Right ventricle myocardium superior (tissue), 1 donor: ENCODE data around the gene ECM2. TPM values are rescaled to one million over a fixed set of nuclear protein-coding genes. Genes with fewer than 3 reads are reported as not detected.

Experiments
- ATAC-seq: fragments of 200-7000 bp; cut with Tn5 transposase; one replicate; pipeline ENCODE4 v1.9.1; 2020; ENCODE audit warnings: mild to moderate bottlenecking; ENCODE audit not compliant: poor library complexity
- DNase-seq: peaks from one replicate; pipeline ENCODE4 v3.0.0-alpha.2; 2020
- intact Hi-C: fragments of 100-400 bp; cut with DNase I; formaldehyde crosslinking; loops from one replicate; pipeline ENCODE4 v1.11.2; 2022
- total RNA-seq: library from RNA; stranded (reverse); fragmentation: NEBNext Ultra II Directional; extraction: Animal tissue kit (Norgen Biotek cat#: 25700); gene quantifications from one replicate; pipeline ENCODE4 v1.2.1, GENCODE V29; 2021
- donor health status: DM: no; HTN: yes; CAD: no; lungs with severe emphysema.

ECM2 gene
- total RNA-seq, 1 donor from 2014 or later = 5.6 TPM

GRCh38 chr9:92530893-92531292 lies 4.9 kb downstream of the ECM2 start:
- ATAC-seq (no peak), DNase-seq (no peak)
- intact Hi-C loops = no loop called here

- intact Hi-C loops = no loop called here
- DNase-seq = no peak
- no peak for ATAC-seq
Observed at GRCh38 chr9:92529124-92529523, 6.7 kb downstream of the ECM2 start.

- peak; percentile 70 for ATAC-seq
- intact Hi-C loops = no loop called here
- no peak for DNase-seq
Observed at GRCh38 chr9:92528522-92528849, 7.3 kb downstream of the ECM2 start.

- no peak for DNase-seq
- ATAC-seq = peak; percentile 82
- intact Hi-C loops = no loop called here
Observed at GRCh38 chr9:92527832-92528521, 7.8 kb downstream of the ECM2 start.

- intact Hi-C loops = no loop called here
Observed at GRCh38 chr9:92527291-92527828, 8.4 kb downstream of the ECM2 start.

GRCh38 chr9:92525306-92525705 lies 10.5 kb downstream of the ECM2 start:
- intact Hi-C loops = no loop called here
- ATAC-seq = no peak

More at GRCh38 chr9:92527291-92527828, 8.4 kb downstream of the ECM2 start:
- DNase-seq = no peak
- no peak for ATAC-seq

GRCh38 chr9:92524881-92525280 lies 10.9 kb downstream of the ECM2 start:
- intact Hi-C loops = no loop called here
- no peak for ATAC-seq

More at GRCh38 chr9:92525306-92525705, 10.5 kb downstream of the ECM2 start:
- no peak for DNase-seq

GRCh38 chr9:92522983-92523970 lies 12.5 kb downstream of the ECM2 start:
- intact Hi-C loops = no loop called here
- DNase-seq = no peak
- no peak for ATAC-seq

More at GRCh38 chr9:92524881-92525280, 10.9 kb downstream of the ECM2 start:
- DNase-seq = no peak

- intact Hi-C loops = no loop called here
- ATAC-seq = no peak
- DNase-seq = no peak
Observed at GRCh38 chr9:92520837-92521236, 15.0 kb downstream of the ECM2 start.

- no peak for ATAC-seq
- DNase-seq = no peak
- intact Hi-C loops = no loop called here
Observed at GRCh38 chr9:92518199-92518598, 17.6 kb downstream of the ECM2 start.

- ATAC-seq (no peak), DNase-seq (no peak)
- intact Hi-C loops = no loop called here
Observed at GRCh38 chr9:92517046-92517445, 18.7 kb downstream of the ECM2 start.

- ATAC-seq (no peak), DNase-seq (no peak)
- intact Hi-C loops = no loop called here
Observed at GRCh38 chr9:92516521-92516920, 19.3 kb downstream of the ECM2 start.

- DNase-seq (no peak), ATAC-seq (no peak)
- intact Hi-C loops = no loop called here
Observed at GRCh38 chr9:92514635-92515034, 21.2 kb downstream of the ECM2 start.

GRCh38 chr9:92513349-92513748 lies 22.4 kb downstream of the ECM2 start:
- DNase-seq (no peak), ATAC-seq (peak; percentile 12)
- intact Hi-C loops = no loop called here

GRCh38 chr9:92512622-92513021 lies 23.2 kb downstream of the ECM2 start:
- DNase-seq = no peak
- no peak for ATAC-seq
- intact Hi-C loops = no loop called here

- DNase-seq (no peak), ATAC-seq (no peak)
- intact Hi-C loops = no loop called here
Observed at GRCh38 chr9:92510747-92511146, 25.0 kb downstream of the ECM2 start.

- DNase-seq = no peak
- ATAC-seq = no peak
- intact Hi-C loops = no loop called here
Observed at GRCh38 chr9:92509050-92509449, 26.7 kb downstream of the ECM2 start.

- intact Hi-C loops = no loop called here
- ATAC-seq (peak; percentile 18), DNase-seq (peak; percentile 53)
Observed at GRCh38 chr9:92508018-92508820, 27.6 kb downstream of the ECM2 start.

GRCh38 chr9:92507496-92507895 lies 28.3 kb downstream of the ECM2 start:
- no peak for DNase-seq
- ATAC-seq = no peak
- intact Hi-C loops = no loop called here
